Transverse colon (tissue), 4 donors: ENCODE data around the gene KRTAP10-5. TPM values are rescaled to one million over a fixed set of nuclear protein-coding genes. Genes with fewer than 3 reads are reported as not detected.

Experiments used
- DNase-seq: peaks from one replicate; pipeline ENCODE4 v3.0.0-alpha.2; 2019
- H3K27ac ChIP-seq, 4 donors: fragments of 200-600 bp; sonication (generic); 2 replicates each; pipeline ENCODE4 v1.5.1; 2016 to 2018; ENCODE audit warnings: inconsistent platforms in 4 of 4
- H3K27me3 ChIP-seq: fragments of 200-600 bp; sonication (generic); 2 replicates; pipeline ENCODE4 v1.5.1; 2017; ENCODE audit warnings: inconsistent platforms
- H3K36me3 ChIP-seq, 4 donors: fragments of 200-600 bp; sonication (generic); 2 replicates each; pipeline ENCODE4 v1.5.1; 2017 to 2019; ENCODE audit warnings: inconsistent platforms in 4 of 4
- H3K4me1 ChIP-seq, 4 donors: fragments of 200-600 bp; sonication (generic); 2 replicates each; pipeline ENCODE4 v1.5.1; 2017 to 2020; ENCODE audit warnings: inconsistent platforms in 4 of 4
- H3K4me3 ChIP-seq, 4 donors: fragments of 200-600 bp; sonication (generic); 1 replicate in 1 of 4; 2 replicates in 3 of 4; pipeline versions ENCODE4 v1.5.1 to v1.6.1; 2017 to 2019; ENCODE audit warnings: inconsistent platforms in 4 of 4
- H3K9me3 ChIP-seq, 2 donors: fragments of 200-600 bp; sonication (generic); 2 replicates each; pipeline ENCODE4 v1.5.1; 2017 to 2019; ENCODE audit warnings: inconsistent platforms in 2 of 2
- CTCF ChIP-seq, 5 experiments: fragments of 200-600 bp in 3 of 5; fragments of 450-650 bp in 2 of 5; sonication (generic) in 3 of 5; IDR thresholded peaks; 1 replicate in 2 of 5; 2 replicates in 3 of 5; pipeline ENCODE4 v1.5.1; 2016 to 2017; ENCODE audit warnings: antibody characterized with exemption in 5 of 5, inconsistent platforms in 3 of 5, mild to moderate bottlenecking in 2 of 5, moderate library complexity in 1 of 5
- EP300 ChIP-seq: sonication (generic); formaldehyde crosslinking; IDR thresholded peaks from one replicate; pipeline ENCODE4 v1.6.1; 2017; ENCODE audit warnings: antibody characterized with exemption, low read depth
- POLR2A ChIP-seq: fragments of 450-650 bp; IDR thresholded peaks from one replicate; pipeline ENCODE4 v1.6.1; 2016; ENCODE audit warnings: antibody characterized with exemption, mild to moderate bottlenecking, moderate library complexity
- POLR2AphosphoS5 ChIP-seq, 3 donors: sonication (generic); formaldehyde crosslinking; IDR thresholded peaks; one replicate each; pipeline ENCODE4 v1.6.1; 2016; ENCODE audit warnings: antibody characterized with exemption in 3 of 3
- WGBS, 2 donors: methylation state at CpG; one replicate each; pipeline ENCODE4 v1.1.5; 2018; ENCODE audit warnings: low coverage in 1 of 2; 5-methylcytosine and 5-hydroxymethylcytosine counted together
- in situ Hi-C, 4 donors: fragments of 200-750 bp; cut with MboI; loops; one replicate each; pipeline versions ENCODE4 v1.15.0 to v1.15.1; 2017; ENCODE audit warnings: low sequenced_read_pairs in 3 of 4, low pct_ligation_motif_present in 1 of 4, low pct_unique_long_range_greater_than_20kb in 1 of 4
- intact Hi-C: fragments of 100-400 bp; cut with DNase I; formaldehyde crosslinking; loops from one replicate; pipeline ENCODE4 v1.15.1; 2023; ENCODE audit warnings: low total_unique reads
- total RNA-seq, 4 donors: library from RNA; depleted of rRNA; stranded (reverse); fragments of >200 nt; gene quantifications; one replicate each; pipeline ENCODE4 v1.1.0, GENCODE V29; 2016

Gene KRTAP10-5
- total RNA-seq, 4 donors from 2014 or later = not detected

DNA sequence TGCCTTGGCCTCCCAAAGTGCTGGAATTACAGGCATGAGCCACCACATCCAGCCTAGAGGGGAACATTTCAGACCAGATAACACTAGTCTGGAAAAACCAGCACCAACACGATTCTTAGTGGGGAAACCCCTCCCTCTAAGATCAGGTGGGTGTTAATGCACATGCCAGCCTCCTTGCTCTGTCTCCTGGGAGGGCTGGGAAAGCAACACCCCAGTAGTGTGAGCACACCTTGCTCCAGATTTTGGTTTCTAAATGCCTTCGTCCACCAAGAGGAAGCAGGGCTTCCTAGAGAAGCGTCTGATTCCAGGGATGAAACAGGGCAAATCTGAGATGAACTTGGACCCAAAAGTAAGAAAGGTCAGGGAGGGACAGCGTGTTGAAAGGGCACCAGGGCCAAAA is 9.1 kb downstream of the KRTAP10-5 start:
- in situ Hi-C loops (no loop called here), intact Hi-C loops (no loop called here)
- H3K4me1 ChIP-seq = peaks cover 0 to 11% (median 8%) of the 10 kb centered on the region in 4 donors
- H3K9me3 ChIP-seq = no peaks in the 10 kb centered on the region
- TF ChIP-seq POLR2AphosphoS5 (IDR thresholded peaks at IDR 0.05) = no peak
- no peak for TF ChIP-seq EP300
- no peak for TF ChIP-seq CTCF (IDR thresholded peaks at IDR 0.05)
- no peak for TF ChIP-seq POLR2A
- H3K27me3 ChIP-seq = peaks cover 4% of the 10 kb centered on the region
- 66 to 87% methylated on average over 3 to 4 of the region's 4 CpGs for WGBS, 2 donors
- no peak for DNase-seq
- no peaks in the 10 kb centered on the region for H3K36me3 ChIP-seq
- no peak overlapping the region for H3K4me3 ChIP-seq
- no peak overlapping the region for H3K27ac ChIP-seq

- Histone ChIP-seq H3K9me3 (no peaks in the 10 kb centered on the region), H3K27me3 (peaks cover 4% of the 10 kb centered on the region), H3K4me1 (peaks cover 0 to 9% (median 8%) of the 10 kb centered on the region in 4 donors), H3K36me3 (no peaks in the 10 kb centered on the region), H3K27ac (no peak overlapping the region), H3K4me3 (no peak overlapping the region)
- DNase-seq = no peak
- TF ChIP-seq CTCF (IDR thresholded peaks at IDR 0.05) (no peak), POLR2AphosphoS5 (IDR thresholded peaks at IDR 0.05) (no peak), EP300 (no peak), POLR2A (no peak)
- intact Hi-C loops = no loop called here
- 78% methylated on average over 9 of the region's 12 CpGs; no CpG with 5 or more reads in 1 of the 2 donors for WGBS, 2 donors
- in situ Hi-C loops = no loop called here
Measured at GRCh38 chr21:44569861-44570517, 10.4 kb downstream of the KRTAP10-5 start.

DNA sequence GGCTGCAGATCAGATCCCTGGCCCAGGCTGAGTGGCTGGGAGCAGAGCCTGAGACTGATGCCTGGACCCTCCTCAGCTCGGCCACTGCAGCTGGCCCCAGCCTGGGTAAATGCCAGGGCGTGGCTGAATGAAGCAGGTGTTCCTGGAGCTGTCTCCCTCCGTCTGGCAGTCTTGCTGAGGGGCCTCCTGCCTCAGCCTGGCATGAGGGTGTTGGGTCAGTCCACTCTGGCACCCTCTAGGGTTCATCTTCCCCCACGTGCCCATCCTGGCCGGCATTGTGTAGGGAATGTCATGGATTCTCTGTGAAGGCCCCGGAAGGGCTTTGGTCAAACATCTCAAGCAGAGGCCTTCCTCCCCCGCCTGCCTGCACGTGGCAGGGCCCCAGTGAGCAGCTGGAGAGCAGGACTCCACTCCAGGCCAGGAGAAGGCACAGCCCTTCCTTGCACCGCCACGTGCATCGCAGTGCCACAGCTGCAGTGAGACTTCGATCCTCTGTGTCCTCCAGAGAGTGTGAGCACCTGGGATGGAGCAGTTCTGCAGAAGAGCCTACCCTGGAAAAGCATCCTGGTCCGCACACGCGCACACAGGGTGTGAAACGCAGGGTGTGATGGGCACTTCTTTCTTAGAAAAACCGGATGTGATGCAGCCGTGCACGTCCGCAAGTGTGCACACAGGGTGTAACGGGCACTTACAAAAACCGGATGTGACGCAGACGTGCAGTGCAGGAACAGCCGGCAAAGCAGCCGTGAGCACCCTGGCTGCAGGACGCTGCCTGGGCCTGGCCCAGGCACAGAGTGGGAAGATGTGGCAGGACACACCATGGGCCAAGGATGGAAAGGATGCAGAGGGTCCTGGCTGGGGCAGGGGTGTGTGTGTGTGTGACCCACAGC is 11.5 kb downstream of the KRTAP10-5 start:
- Histone ChIP-seq H3K9me3 (no peaks in the 10 kb centered on the region), H3K36me3 (no peaks in the 10 kb centered on the region), H3K27me3 (peaks cover 2% of the 10 kb centered on the region), H3K27ac (no peak overlapping the region), H3K4me3 (no peak overlapping the region), H3K4me1 (peaks cover 0 to 2% (median 0%) of the 10 kb centered on the region in 4 donors)
- no peak for DNase-seq
- TF ChIP-seq CTCF (IDR thresholded peaks at IDR 0.05) (no peak), POLR2A (no peak), POLR2AphosphoS5 (IDR thresholded peaks at IDR 0.05) (no peak), EP300 (no peak)
- WGBS, 2 donors = 69 to 90% methylated on average over 10 to 27 of the region's 27 CpGs
- in situ Hi-C loops (no loop called here), intact Hi-C loops (no loop called here)

- Histone ChIP-seq H3K9me3 (no peaks in the 10 kb centered on the region), H3K27ac (no peak overlapping the region), H3K4me3 (no peak overlapping the region), H3K27me3 (peaks cover 6% of the 10 kb centered on the region), H3K4me1 (no peaks in the 10 kb centered on the region), H3K36me3 (no peaks in the 10 kb centered on the region)
- DNase-seq = no peak
- intact Hi-C loops (no loop called here), in situ Hi-C loops (no loop called here)
- 84% methylated on average over 11 of the region's 12 CpGs; no CpG with 5 or more reads in 1 of the 2 donors for WGBS, 2 donors
- no peak for TF ChIP-seq POLR2A
Measured at GRCh38 chr21:44568261-44568660, 12.1 kb downstream of the KRTAP10-5 start.
